HG02623 (cell line): ENCODE measurements around the gene PLCXD3.

Source experiments
- ATAC-seq: cut with Tn5 transposase; IDR thresholded peaks from one replicate; pipeline ENCODE4 v1.9.1; 2021; ENCODE audit warnings: moderate library complexity; ENCODE audit not compliant: unreplicated experiment

Gene PLCXD3, protein sequence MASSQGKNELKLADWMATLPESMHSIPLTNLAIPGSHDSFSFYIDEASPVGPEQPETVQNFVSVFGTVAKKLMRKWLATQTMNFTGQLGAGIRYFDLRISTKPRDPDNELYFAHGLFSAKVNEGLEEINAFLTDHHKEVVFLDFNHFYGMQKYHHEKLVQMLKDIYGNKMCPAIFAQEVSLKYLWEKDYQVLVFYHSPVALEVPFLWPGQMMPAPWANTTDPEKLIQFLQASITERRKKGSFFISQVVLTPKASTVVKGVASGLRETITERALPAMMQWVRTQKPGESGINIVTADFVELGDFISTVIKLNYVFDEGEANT

DNA sequence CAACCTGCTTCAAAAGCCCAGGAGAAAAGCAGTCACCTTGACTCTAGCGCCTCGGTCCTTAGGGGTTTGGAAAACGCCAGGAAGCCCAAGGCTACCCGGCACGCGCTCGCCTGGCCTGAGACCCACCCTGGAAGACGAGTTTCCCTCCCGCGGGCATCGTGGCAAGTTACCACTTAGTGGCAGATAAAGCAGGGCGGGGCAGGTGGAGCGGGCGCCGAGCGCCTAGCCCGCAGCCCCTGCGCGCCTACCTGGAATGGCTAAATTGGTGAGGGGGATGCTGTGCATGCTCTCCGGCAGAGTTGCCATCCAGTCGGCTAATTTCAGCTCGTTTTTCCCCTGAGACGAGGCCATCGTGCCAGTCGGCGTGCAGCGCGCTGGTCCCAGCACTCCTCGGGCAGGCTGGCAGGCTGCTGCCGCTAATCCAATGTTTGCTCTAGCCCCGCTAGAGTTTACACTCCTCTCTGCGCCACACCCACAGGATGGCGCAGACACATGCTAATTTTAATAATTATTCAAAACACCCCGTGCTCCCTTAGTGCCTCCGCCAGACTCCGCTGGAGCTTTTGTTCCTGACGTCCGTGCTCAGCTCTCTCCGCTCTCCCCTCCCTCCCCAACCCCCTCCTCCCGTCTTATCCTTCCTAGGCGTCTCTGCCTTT, at the start of gene PLCXD3:
TSS of gene PLCXD3 (minus strand) at position 426 of the 656 bp plus-strand sequence. CDS start at position 351, 75 bp downstream.
- no peak for ATAC-seq

DNA sequence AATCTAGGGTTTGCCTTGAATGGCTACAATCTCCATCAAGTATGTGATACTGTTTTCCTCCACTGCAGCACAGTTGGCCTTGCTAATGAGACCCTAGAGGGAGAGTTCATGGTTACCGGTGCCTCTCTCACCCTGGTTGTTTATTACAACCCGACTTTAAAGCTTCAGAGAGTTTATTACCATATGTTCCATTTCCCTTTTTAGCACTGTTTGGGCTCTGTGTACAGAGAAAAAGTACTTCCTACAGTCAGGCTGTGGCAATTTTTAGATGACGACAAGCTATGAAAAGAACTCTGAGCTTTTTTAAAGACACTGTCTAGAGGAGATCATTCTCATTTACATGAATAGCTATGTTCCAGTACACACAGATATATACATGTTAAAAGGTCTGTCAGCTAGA, 48.8 kb upstream of the PLCXD3 start:
- ATAC-seq: no peak

DNA sequence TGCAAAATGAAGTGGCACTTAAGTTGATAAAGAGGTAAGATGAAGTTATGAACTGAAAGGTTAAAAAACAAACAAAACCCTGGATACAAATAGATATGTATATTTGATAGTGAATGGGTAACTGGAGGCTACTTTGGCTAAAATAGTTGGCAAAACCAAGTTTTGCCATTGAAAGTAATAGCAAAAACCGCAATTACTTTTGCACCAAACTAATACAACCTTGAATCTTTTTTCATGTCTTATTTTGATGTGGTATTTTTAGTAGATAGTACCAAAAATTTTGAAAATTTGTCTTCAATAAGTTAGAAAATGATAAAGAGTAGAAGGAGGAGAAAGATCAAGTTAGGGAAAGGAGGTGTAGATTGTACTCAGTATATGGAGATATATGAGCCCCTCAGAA, 47.9 kb upstream of the PLCXD3 start:
- no peak for ATAC-seq

DNA sequence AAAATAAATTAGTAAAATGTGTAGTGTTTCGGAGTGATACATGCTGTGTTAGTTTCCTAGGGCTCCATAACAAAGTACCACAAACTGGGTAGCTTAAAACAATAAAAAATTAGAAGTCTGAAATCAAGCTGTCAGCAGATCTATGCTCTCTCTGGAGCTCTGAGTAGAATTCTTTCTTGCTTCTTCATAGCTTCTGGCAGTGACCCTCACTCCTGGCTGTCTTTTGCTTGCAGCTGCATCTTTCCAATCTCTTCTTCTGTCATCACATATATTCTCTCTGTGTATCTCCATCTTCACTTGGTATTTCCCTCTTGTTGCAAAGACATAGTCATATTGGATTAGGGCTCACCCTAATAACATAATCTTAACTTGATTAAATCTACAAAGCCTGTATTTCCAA, 37.6 kb upstream of the PLCXD3 start:
- no peak for ATAC-seq

DNA sequence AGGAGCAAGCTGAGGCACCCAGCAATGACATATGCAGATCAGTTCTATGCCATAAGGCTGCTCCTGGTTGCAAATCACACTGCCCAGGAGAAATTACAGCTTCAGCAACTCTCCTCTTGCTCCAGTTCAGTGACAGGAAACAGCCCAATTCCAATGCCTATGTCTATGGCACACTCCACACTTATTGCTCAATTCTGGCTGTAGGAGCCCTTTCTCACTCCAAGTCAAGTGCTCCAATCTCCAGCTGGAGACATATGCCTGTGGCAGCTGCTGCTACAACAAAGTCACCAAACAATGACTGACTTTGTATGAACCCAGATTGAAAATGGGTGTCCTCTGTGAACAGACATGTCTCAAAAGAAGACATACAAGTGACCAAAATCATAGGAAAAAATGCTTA, 31.8 kb upstream of the PLCXD3 start:
- ATAC-seq: no peak

DNA sequence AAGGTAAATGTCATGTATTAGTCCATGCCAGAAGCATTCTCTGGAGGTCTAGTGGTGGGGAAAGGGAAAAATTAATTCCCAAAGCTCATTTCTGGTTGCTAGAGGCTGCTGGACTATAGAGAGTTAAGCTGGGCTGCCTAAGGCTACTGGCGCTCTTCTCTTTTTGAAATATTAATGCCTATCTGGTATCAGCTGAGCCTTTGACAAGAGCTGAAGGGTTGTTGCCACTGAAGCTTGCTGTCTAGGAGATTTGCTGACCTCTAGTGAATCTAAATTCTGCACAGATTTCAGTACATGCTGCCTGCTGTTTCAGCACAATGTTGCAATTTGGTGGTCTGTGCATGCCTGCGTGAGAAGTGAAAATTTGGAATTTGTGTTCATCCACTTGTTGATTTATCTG, 29.1 kb upstream of the PLCXD3 start:
- ATAC-seq: no peak

DNA sequence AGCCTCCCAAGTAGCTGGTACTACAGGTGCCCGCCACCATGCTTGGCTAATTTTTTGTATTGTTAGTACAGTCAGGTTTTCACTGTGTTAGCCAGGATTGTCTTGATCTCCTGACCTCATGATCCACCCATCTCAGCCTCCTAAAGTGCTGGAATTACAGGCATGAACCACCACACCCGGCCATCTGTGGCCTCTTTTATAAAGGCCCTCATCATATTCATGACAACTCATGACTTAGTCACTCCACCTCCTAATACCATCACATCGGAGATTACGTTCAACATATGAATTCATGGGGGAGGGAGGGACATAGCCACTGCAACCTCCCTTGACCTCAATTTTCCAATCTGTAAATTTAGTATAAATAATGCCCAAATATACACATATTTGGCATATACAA, 27.2 kb upstream of the PLCXD3 start:
- no peak for ATAC-seq

DNA sequence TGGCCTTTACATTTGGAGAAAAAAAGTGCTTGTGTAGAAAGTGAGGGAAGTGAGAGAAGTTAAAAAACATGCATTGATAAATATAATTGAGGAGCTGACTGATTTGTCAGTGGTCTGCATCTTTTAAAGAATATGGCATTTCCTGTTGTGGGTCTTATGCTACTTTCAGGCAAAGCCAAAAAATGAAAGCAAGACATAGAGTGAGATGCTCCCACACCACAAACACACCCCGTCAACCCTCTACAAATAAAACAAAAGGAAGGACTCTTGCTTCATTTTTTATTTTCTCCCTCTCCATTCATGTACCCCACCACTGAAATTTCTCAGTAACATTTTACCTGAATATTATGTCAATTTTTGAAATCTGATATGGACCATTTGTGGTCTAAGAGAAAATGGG, 22.1 kb upstream of the PLCXD3 start:
- ATAC-seq: no peak

DNA sequence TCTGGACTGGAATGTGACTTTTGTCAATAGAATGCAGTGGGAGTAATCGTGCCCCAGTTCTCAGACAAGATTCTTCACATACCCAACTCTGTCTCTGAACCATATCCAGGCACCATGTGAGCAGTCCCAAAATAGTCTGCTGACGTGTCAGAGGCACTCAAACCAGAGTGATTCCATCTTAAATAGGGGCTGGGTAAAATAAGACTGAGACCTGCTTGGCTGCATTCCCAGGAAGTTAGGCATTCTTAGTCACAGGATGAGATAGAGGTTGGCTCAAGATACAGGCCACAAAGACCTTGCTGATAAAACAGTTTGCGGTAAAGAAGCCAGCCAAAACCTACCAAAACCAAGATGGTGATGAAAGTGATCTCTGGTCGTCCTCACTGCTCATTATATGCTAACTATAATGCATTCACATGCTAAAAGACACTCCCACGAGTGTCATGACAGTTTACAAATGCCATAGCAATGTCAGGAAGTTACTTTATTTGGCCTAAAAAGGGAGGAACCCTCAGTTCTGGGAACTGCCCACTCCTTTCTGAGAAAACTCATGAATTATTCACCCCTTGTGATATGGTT, 16.9 kb upstream of the PLCXD3 start:
- ATAC-seq: no peak

DNA sequence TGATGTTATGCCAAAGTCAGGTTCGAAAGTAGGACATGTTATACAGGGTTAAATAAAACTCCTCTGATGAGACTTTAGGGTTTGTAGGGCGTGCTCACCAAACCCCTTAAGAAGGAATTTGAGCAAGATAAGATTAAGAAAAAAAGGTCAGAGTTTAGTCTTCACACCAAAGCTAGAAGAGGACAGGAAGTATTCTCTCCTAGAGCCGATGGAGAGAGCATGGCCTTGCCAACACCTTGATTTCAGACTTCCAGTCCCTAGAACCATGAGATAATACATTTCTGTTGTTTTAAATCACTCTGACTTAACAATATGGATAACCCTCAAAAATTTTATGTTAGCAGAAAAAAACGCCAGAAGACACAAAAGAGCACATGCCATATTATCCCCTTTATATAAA, 16.3 kb upstream of the PLCXD3 start:
- ATAC-seq: no peak

DNA sequence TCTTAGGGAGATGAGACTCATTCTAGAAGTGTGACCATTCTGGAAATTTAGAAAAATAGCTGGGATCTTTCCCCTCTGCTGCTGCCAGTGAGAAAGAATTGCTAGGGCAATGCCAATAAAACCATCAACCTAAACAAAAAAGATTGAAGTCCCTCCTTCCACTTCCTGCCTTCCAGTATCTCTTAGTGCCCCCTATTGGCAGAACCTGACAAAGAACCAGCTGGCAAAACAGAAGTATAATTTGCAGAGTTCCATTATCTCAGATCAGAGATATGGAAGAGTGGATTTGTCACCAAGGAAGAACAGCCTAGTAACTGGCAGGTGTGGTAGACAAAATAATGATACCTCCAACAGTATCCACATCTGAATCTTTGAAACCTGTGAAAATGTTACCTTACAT, 13.8 kb upstream of the PLCXD3 start:
- no peak for ATAC-seq

DNA sequence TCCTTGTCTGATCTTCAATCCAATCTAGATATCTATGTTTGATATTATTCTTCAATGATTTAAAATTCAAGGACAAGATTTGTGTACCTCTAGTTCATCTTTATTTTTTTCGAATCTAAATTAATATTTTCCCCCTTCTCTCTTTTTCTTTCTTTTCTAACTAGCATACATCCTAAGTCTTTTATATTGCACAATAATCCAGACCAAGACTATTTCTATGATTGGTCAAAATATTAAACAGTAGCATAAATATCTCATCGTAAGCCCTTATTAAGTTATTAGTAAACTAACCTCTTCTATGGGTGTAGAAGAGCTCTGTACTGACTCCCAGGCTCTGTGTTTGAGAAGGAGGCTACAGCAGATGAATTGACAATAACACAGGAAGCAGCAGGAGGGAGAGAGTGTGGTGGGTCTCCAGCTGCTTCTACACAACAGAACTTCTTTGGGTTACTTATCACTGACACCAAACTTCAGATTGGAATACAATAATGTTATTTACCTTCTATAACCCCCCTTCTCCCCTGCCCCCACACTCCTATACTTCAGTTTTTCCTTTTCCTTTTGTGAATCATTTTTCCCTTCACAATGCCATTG, 11.9 kb upstream of the PLCXD3 start:
- ATAC-seq: no peak

DNA sequence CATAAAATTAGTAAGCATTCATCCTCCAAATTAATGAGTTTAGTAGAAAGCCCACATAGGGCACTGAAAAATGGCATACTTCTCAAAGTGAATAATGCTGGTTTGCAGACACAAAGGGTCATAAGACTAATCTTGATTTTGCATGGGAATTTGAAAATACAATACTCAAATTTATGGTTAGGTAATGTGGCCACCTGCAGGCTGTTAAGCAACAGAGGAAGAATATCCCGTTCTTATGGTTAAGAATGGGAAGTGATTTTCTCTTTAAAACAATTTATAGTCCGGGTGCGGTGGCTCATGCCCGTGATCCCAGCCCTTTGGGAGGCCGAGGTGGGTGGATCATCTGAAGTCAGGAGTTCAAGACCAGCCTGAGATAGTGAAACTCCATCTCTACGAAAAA, 9.4 kb upstream of the PLCXD3 start:
- no peak for ATAC-seq

DNA sequence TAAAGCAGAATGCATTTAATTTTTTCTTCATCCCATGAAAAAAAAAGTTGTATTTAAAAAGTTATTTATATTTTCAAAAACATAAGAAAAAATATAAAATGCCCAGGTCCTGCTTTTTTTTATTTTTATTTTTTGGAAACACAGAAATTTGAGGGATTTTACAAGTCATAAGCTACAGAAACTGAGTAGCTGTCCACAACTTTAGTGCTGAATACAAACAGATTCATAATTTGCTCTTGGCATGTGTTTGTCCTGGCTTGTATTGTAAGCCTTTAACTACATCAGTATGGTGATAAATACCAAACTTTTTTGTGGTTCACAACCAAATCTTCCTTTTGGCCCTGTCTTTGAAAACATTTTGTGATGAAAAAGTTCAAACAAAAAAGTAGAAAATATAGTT, 7.5 kb upstream of the PLCXD3 start:
- ATAC-seq: no peak

DNA sequence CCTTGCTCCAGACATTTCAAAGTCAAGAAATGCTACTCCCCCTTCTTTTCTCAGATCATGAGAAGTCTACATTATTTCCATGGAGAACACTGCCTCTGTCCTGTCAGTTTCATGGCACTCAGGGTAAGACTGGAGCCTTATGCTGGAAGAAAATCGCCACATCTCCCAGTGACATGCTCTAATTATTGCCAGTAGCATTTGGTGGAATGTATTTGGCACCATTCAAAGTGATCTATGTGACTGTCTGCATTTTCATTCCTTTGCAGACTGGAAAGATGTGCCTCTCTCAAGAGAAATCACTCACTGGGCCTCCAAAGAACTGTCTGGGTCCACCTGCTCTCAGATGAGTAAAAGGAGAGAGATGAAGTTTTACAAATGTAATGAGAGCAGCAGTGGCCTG, 840 bp upstream of the PLCXD3 start:
- ATAC-seq: no peak

DNA sequence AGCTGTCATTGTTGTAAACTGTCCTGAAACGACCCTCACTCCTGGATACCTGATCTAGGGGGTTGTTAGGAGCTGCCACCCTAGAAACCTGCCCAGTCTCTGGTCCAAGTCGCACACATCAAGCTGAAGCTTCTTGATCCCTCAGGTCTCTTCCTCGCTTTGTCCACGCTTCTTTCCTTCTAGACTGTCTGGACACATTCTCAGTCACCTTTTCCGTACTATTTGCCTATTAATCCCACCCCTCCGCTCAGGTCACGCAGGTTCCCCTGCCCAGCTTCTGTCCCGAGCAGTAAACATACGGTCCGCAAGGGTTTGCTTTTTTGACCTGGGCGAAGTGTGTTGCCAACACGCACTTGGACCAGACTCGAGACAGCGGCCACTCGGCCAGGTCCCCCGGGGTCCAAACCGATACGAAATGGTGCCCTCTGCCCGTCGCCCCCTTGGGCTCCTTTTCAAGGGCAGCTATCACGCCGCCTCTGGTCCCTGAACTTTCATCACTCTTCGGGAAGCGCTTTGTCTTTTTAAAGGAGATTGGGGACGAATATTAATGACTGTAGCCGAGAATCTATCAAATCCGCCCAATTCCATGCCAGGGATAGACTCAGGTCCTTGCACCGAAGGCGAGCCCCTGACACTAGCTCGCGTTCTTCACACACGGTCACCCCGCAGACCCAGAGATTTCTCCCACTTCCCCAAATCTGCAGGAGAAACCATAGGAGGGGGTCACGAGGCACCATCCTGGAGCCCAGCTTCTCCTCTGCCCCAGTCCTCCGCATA, 814 bp downstream of the PLCXD3 start:
- no peak for ATAC-seq

DNA sequence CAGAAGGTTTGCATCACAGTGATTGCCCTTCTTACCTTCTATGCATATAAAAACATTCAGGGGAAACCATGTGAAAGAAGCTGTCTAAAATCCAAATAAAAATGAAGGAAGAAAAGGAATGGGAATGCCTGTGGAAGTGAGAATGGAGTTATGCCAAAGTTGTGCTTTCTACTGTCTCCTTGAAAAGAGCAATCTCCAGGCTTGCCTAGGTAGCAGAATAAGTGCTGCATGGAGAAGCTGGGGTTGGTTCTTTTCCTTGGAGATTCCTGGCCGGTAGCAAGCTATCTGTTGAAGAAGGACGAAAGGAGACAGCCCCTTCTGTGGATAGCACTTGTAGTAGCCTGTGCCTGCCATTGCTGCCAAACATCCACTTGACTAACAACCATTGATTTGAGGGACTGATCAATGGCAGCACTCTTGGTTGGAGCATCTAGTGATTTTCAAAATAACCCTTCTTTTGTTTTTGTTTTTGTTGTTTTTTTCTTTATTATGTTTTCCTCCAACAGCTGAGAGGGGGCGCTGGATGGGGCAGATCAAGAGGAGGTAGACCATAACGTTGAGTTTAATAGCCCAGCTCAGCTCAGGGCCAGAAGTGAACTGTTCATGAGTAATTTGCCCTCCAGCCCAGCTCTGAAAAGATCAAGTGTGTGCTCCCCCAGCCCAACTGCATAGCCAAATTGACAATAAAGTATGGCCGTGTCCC, 1.6 kb downstream of the PLCXD3 start:
- ATAC-seq: no peak

DNA sequence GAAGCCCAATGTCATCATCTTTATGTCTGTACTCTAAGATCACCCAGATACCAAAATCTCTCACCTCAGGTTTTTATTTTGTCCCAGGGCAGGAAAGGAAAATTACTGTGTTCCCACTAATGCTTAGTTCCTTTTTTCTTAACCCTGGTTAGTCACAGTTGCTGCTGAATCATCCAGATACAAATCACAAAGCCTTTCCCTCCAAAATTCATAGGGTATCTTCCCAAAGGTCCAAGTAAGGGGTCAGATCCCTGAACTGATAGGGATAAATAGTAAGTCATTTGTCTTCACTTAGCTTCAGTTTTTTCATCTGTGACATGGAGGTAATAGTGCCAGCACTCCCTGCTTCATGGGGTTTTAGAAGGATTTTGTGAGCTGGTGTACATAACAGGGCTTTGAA, 2.2 kb downstream of the PLCXD3 start:
- ATAC-seq: no peak

DNA sequence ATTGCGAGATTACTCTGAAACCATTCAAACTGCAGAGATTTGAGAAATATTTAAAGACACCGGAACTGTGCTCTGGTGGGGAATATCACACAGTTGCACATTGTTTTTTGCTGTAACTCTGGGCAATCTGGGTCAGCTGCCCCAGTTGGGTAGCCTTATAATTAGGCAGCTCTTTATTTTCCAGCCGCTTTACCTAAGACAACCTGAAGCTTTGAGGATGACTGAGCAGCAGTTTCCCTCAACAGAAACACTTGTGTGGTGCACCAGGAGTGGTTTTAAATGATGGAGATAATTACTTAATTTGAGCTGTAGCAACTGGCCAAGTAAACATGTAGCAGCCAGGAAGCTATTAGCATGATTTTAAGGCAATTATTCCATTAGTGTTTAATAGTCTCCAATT, 2.9 kb downstream of the PLCXD3 start:
- no peak for ATAC-seq

DNA sequence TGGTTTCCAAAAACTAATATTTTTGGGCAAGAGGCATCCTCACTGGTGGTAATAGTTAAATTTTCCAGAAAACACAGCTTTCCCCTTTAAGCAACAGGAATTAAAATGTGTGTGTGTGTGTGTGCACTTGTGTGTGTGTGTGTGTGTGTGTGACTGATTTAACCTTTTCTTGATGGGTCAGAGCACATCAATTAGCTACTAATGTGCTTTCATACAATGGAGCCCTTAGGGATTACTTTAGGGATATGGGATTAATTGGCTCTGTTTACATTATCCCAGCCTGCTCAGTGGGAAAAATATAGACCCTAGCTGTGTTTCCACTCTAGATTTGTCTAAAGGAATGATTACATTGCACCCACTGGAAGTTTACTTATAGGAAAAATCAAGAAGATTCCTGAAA, 6.5 kb downstream of the PLCXD3 start:
- no peak for ATAC-seq

DNA sequence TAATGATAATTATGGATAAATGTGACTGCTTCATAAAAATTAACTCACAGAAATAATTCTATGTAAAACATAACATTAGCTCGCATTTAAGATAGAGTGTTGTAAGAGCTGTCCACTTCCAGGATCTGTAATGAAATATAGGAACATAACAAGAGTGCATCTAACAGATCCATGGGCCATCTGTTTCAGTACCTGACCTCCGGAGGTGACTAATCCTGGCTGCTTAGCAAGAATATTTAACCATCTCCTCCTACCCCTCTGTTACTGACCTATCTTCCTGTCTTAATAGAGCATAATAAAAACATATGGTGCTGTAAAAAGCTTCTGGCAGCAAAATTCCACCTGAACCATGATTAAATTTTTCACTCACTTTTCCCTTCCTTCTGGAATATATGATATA, 7.1 kb downstream of the PLCXD3 start:
- ATAC-seq: no peak
